NCI-H748 treated with DMSO at 0.1 percent for 48 hours (cell line): ENCODE results near the gene ACKR1.

Experiments
- DNase-seq: peaks from one replicate; lab custom pipeline; 2025; lab: John Stamatoyannopoulos, UW

The ACKR1 gene

GRCh38 chr1:159204161-159205141 is at the start of gene ACKR1:
ACKR1 (plus strand) TSS chr1:159204875; CDS start chr1:159204960, 85 bp downstream.
- DNase-seq, result no peak

DNA sequence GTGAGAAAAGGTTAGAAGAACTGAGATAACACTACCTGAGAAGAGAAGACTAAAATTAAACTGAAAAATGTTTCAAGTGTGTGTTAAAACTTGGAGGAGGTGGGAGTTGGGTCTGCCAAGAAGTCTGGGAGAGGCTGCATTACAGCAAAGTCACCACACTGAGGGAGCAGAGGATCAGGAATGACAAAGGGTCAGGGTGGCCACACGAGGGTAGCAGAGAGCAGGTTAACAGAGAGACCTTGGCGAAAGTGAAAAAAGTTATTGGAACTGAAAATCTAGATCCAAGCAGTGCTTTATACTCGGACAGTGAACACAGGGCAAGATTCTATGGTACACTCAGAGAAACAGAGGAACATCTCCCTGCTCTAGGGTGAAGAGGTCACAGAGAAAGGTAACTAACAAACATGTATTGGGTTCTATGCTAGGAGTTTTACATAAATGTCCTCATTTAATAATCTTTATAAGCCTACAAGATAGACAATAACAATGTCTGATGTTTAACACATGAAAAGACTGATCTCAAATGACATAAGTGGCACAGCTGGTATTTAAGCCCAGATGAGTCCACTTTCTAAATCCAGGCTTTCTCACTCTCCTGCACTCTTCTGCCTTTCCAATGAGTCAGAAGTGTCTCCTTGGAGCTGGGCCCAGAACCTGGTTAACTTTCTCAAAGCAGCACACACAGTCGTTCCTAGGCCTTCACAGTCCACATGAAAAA is 43.5 kb upstream of the ACKR1 start:
- DNase-seq, result peak; percentile 18

DNA sequence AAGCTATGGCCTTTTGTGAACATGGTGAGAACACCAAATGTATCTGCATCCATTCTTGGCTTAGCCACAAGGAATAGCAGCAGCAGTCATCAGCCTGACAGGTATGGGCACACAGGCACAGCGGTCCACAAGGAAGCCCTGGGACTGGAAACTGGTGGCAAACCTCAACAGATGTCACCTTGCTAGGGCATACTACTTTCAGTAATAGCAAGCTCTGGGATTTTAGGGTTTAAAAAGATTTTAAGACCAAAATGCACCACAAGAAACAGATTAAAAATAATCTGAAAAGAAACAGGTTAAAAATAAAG is 43.0 kb upstream of the ACKR1 start:
- no peak for DNase-seq

- DNase-seq, result no peak
Measured at GRCh38 chr1:159162516-159163265, 42.0 kb upstream of the ACKR1 start.

- DNase-seq, result no peak
Measured at GRCh38 chr1:159163614-159164228, 41.0 kb upstream of the ACKR1 start.

- no peak for DNase-seq
Measured at GRCh38 chr1:159168043-159168442, 36.6 kb upstream of the ACKR1 start.

DNA sequence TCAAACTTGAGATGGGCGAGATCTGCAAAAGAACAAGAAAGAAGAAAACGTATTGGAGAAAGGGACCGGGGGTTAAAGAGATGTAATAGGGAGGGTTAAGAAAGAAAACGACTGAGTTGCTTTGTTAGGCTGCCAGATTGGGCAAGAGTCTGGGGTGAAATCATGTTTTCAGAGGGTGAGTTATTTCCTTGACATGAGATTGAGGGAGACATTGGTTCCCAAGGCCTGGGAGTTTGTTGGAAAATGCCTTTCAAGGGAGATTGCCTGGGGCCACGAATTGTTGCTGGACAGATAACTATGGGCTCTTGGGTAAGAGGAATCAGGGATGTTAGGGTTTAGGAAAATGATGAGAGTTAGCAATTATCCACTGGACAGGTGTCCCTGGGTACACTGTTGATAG is 34.0 kb upstream of the ACKR1 start:
- DNase-seq, result no peak

GRCh38 chr1:159171254-159171687 is 33.4 kb upstream of the ACKR1 start, which contains the start of gene CADM3:
CADM3 (plus strand) TSS chr1:159171615; CDS start chr1:159171766, 151 bp downstream.
- DNase-seq, result no peak

- no peak for DNase-seq
Measured at GRCh38 chr1:159171688-159172501, 32.8 kb upstream of the ACKR1 start.

GRCh38 chr1:159172614-159173291 is 31.9 kb upstream of the ACKR1 start:
- DNase-seq, result no peak

GRCh38 chr1:159173320-159173719 is 31.4 kb upstream of the ACKR1 start:
- DNase-seq, result no peak

- DNase-seq, result no peak
Measured at GRCh38 chr1:159175571-159175970, 29.1 kb upstream of the ACKR1 start.

- no peak for DNase-seq
Measured at GRCh38 chr1:159177272-159177907, 27.3 kb upstream of the ACKR1 start.

- no peak for DNase-seq
Measured at GRCh38 chr1:159179906-159180305, 24.8 kb upstream of the ACKR1 start.

- DNase-seq, result no peak
Measured at GRCh38 chr1:159180516-159180915, 24.2 kb upstream of the ACKR1 start.

- no peak for DNase-seq
Measured at GRCh38 chr1:159181328-159182024, 23.2 kb upstream of the ACKR1 start.

- DNase-seq, result no peak
Measured at GRCh38 chr1:159184201-159184600, 20.5 kb upstream of the ACKR1 start.

DNA sequence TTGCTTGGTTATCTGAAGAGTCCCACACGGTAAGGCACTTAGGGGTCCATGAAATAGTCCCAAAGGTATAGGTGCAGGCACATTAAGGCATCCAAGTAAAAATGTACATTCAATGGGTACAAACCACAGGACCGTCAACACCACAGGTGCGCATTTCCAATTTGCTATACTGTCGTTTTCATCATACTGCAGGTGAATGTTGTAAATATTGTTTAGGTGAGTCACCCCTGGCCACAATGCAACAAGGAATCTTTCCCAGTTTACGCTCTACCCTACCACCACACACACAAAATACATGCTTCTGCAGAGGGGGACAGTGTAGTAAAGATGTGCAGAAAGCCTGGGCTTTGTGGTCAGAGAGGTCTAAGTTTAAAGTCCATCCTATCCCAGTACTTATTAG is 19.6 kb upstream of the ACKR1 start:
- DNase-seq, result no peak

DNA sequence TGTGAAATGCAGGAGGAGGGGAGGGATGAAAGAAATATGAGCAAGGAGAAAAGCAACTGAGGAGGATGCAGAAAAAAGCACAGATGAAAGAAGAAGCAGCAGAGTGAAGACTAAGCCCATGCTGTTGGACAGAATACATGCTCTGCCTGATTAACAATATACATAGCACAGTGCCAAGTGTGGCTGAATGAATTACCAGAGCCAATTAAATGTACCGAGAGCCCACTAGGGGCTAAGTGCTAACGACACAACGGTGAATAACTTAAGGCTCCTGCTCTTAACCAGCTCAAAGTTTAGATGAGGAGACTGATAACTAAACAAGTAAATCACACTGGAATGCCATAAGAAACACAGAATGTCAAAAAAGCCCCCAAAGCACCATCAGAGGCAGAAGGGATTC is 17.6 kb upstream of the ACKR1 start:
- no peak for DNase-seq
